ENCODE data around the gene CTNNBL1.
"Not testable (repeated sequence)": the region's sequence is repeated elsewhere in the genome, so short reads cannot be mapped to it uniquely, and the experiment has no call there.

CTNNBL1 gene

GRCh38 chr20:37679751-37680150 is 14.1 kb upstream of the CTNNBL1 start:
- DNase-seq (ENCODE audit: low spot score), result not testable (repeated sequence)

GRCh38 chr20:37680420-37680819 is 13.4 kb upstream of the CTNNBL1 start:
- no peak for DNase-seq (ENCODE audit: low spot score)

DNA sequence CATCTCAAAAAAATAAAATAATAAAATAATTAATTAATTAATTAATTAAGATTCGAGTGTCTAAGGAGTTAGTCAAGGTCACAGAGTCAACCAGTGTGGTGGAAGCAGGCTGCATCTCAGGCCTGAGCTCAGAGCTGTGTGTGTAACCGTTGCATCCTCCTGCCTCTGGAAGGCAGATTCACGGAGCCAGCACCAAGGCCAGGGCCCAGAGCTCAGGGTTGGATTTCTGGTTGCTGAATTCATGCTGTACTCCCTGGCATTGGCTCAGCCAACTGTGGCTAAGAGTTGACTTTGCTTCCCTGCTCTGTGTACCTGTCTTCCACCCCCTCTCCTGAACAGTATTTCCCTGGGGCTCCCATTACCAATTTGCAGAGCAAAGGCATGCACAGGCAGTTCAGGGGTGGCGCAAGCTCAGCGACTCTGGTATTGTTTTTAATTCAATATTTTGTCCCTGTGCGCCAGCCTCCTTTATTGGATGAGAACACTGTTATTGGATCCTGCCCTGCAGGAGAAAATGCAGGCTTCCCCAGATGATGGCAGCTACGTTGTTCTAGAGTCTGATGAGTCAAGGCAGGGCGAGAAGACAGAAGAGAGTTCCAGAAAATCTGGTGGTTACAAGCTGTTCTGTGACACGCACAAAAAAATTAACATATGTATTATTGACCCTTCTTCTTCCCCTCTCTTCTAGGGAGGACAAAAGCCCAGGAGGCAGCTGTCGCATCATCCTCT is 12.3 kb upstream of the CTNNBL1 start:
- no peak for DNase-seq (ENCODE audit: low spot score)

GRCh38 chr20:37683146-37683545 is 10.7 kb upstream of the CTNNBL1 start:
- DNase-seq (ENCODE audit: low spot score), result not testable (repeated sequence)

DNA sequence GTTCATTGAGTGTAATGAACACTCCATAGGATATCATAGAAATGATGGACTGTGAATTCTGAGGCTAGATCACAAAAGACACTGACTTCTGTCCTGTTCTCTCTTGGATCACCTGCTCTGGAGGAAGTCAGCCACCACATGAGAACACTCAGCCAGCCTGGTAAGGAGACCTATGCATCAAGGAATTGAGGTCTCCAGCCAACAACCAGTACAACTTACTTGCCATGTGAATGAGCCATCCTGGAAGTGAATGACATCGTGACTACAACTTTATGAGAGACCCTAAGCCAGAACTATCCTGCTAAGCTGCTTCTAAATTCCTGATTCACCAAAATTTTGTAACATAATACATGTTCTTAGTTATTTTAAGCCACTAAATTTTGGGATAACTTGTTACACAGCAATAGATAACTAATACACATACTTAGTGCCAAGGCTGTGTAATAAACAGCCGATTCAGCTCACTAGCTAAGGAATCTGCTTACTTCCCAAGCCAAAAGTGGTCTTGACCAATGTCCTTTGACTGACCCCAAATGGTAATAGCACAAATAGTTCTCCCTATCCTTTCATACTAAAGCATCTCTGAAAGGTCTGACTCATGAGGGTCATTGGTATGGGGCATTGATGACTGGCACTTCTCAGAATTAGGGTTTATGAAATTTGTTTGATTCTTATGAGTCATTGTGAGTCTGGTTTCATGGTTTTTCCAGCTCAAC is 6.9 kb upstream of the CTNNBL1 start:
- DNase-seq (ENCODE audit: low spot score), result no peak

- DNase-seq (ENCODE audit: low spot score), result no peak
These were observed 6.4 kb upstream of the CTNNBL1 start for GRCh38 chr20:37687478-37687805.

DNA sequence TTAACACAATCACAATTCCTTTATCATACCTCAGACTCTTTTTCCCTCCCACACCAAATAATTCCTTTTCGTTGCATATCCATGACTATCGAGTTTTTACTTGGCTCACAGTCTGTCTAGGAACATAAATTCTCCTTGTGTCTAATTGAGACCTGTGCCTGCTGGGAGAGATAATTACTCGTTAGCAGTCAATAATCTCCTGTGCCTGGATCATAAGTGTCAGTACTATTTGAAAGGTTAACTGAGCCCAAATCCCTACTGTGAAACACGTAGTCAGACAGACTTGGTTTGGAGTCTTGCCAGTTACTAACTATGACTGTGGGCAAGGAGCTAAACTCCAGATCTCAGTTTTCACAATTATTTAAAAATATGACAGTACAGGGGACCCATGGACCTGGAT is 5.7 kb upstream of the CTNNBL1 start:
- no peak for DNase-seq (ENCODE audit: low spot score)

GRCh38 chr20:37690626-37691369 is 3.0 kb upstream of the CTNNBL1 start:
- no peak for DNase-seq (ENCODE audit: low spot score)

DNA sequence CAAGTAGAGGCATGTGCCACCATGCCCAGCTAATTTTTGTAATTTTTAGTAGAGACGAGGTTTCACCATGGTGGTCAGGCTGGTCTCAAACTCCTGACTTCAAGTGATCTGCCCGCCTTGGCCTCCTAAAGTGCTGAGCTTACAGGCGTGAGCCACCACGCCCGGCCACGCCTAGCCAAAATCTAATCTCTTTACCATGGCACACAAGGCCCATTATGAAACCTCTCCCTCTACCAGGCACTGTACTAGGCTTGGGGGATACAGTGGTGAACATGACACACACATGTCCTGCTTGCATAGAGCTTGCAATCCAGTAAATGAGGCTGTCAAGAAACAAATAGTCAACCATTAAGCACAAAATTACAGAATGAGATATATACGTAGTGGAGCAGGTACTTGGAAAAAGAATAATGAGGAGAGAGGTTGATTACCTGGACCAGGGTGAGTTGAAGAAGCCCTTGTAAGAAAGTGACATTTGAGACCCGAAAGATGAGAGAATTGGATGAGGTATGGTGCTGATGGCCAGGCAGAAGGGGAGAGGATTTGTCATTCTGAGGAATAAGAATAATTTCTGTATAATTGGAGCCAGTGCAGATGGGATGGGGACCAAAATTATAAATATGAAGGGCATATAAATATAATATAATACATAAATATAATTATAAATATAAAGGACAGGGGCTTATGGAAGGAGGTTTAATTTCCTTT is 1.2 kb upstream of the CTNNBL1 start:
- no peak for DNase-seq (ENCODE audit: low spot score)

DNA sequence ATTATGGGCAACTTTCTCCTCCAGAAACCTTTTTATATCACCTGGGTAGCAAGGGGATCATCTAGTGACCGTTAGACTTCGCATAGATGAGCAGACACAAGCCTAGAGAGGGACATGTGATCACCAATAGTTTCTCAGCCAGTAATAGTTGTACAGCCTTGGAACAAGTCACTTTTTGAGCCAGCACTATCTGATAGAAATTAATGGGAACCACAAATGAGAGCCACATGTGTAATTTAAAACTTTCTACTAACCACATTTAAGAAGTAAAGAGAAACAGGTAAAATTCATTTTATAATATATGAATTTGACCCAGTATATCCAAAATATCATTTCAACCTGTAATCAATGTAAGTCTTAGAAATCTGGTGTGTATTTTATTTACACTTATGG is 592 bp upstream of the CTNNBL1 start:
- DNase-seq (ENCODE audit: low spot score), result no peak

DNA sequence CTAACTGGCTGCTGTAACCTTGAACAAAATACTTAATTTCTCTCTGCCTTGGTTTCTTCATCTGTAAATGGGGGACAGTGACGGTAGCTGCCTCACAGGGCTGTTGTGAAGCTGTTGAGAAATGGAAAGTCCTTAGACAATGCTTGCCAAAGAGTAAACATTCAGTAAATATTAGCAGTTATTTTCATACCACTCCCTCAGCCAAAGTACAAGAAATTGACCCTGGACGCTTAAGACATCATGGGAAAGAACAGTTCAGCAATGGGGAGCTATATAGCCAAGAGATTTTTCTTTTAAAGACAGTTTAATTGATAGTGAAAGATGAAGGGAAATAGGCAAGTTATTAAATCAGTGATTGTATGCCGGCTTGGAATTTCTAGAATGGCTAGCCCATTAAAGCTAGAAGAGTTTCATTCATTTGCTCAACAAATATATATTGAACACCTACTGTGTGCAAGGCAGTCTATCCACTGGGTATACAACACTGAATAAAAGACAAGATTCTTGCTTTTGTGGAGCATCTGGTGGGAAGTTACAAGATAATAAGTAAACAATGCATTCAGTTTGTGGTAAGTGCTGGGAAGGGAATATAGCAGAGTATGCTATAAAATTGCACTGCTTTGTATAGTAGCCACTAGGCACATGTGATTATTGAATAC is 2.0 kb downstream of the CTNNBL1 start:
- DNase-seq (ENCODE audit: low spot score), result no peak

DNA sequence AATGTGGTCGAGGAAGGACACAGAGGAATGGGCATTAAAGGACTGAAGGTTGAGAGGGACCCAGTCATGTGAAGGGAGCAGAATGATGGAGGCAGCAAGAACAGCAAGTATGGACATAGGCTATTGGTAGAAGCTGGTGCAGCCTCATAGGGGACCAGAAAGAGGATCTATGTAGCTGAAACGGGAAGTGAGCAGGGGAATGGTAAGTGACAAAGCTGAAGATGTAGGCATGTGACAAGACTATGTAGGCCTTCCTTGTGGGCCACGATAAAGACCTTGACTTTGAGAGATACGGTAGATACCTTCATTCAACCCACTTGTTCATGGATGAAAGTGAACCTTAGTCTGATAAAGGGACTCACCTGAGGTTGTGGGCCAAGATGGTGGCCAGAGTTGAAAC is 3.5 kb downstream of the CTNNBL1 start:
- no peak for DNase-seq (ENCODE audit: low spot score)

DNA sequence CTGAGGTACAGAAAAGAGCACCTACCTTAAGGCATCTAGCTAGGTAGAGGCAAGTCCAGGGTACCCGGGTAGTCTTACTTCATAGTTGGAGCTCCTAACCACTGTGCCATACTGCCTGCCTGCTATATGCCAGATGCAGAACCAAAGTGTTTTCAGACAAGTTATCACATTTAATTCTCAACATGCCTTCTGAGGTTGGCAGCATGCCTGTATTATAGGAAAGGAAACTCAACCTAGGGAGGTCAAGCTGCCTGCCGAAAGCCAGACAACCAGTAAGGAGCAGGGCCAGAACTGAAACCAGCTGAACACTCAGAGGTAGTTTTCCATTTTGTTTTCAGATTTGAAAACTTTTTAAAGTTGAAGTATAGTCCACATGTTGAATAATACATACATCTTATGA is 5.4 kb downstream of the CTNNBL1 start:
- DNase-seq (ENCODE audit: low spot score), result no peak

DNA sequence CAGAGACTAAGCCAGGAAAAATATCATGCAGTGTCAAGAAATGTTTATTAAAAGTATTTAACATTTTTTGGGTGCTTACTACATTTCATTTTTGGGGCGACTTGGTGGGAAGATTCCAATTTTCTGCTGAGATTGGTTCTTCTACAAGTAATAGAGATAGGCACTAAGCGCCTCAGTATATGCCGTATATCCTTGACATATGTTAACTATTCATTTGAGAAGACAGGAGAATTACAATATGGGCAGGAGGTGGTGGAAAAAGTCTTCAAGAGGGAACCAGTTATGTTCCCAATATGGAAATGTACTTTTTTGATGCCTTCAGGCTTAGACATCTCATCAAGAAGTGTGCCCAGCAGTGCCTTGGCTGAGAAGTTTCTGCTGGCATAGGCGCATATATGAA is 6.5 kb downstream of the CTNNBL1 start:
- DNase-seq (ENCODE audit: low spot score), result no peak

- DNase-seq (ENCODE audit: low spot score), result not testable (repeated sequence)
These were observed 7.8 kb downstream of the CTNNBL1 start for GRCh38 chr20:37701676-37702075.

DNA sequence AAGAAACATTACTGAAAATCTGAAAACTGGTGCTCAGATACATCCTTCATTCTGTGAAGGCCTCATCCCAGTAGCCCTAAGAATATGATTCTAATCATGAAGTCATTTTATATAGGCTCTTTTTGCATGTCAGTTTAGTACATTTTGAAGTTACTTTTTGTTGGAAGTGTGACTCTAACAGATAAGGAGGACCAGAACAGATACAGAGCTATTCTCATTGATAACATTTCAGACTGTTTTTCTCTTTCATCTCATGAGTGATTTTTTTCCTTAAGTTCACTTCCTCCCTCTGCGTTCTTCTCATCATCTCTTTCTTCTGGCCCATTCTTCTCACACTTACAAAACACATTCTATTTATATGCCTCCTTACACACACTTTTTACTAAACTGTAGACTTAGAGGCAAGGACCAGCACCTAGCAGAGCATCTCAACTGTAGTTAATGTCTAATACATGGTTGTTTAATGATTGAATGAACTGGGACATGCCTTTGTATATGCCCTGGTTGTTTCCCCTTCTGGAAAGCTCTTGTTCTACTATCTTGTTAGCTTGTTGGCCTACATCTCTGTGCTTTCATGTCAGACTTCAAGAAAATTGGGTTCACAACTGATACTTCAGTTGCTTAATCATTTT is 8.7 kb downstream of the CTNNBL1 start:
- DNase-seq (ENCODE audit: low spot score), result no peak

DNA sequence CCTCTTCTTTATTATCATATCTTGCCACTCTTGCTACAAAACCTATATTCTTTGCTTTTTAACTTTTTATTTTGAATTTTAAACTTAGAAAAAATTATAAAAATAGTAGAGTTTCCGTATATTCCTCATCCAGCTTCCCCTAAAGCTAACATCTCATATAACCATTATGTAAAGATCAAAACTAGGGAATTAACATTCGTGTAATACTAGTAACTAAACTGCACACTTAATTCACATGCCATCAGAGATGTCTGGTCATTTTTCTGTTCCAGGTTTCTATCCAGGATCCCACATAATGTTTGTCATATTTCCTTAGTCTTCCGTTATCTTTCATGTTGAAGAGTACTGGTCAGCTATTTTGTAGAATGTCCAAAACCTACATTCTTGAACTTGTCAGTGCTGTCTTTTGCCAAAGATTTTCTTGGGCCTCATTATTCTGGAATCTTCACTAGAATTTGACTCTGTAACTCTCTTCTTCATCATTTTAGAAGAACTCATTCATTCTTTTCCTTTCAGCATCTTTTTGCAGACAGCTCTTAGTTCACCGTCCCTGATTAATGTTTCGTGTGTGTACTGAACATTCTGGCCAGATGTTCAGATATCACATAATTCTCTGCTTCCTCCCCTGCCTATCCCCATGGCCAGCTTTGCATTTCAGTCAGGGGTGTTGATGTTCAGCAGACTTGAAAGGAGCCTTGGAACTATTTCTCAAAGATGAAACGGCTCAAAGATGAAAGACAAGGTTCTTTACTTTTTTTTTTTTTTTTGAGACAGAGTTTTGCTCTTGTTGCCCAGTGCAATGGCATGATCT is 9.4 kb downstream of the CTNNBL1 start:
- peak; percentile 23 for DNase-seq (ENCODE audit: low spot score)

GRCh38 chr20:37704955-37705354 is 11.1 kb downstream of the CTNNBL1 start:
- no peak for DNase-seq (ENCODE audit: low spot score)

GRCh38 chr20:37706298-37706697 is 12.5 kb downstream of the CTNNBL1 start:
- no peak for DNase-seq (ENCODE audit: low spot score)

DNA sequence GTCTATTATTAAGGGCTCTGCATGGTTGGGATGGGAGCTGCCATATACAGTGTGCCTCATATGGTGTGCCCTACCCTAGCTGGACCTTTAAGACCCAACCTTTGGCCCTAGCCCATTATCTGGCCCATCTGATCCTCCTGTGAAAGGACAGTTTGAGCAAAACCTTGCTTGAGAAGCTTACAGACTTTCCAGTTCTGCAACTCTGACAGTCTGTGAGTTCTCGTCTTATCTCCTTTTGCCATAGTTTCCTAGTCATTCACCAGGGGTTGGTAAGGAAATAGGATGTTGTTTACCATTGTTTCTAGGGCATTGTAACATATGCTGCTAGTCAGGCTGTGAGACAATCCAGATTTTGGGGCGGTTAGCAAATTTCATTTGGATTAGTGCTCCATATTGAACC is 17.2 kb downstream of the CTNNBL1 start:
- no peak for DNase-seq (ENCODE audit: low spot score)

Measured in AG08395 (cell line).